HUES64 (cell line): ENCODE results near the gene SLC22A25.
"Not testable (repeated sequence)": the region's sequence is repeated elsewhere in the genome, so short reads cannot be mapped to it uniquely, and the experiment has no call there.

ENCODE experiments used
- H3K27ac ChIP-seq: 2 replicates; pipeline ENCODE4 v1.7.0; 2013; ENCODE audit warnings: low read depth, low read length, inconsistent platforms
- H3K27me3 ChIP-seq: 2 replicates; pipeline ENCODE4 v1.6.1; 2013; ENCODE audit warnings: mild to moderate bottlenecking, low read length; ENCODE audit not compliant: insufficient read depth
- H3K36me3 ChIP-seq: 2 replicates; pipeline ENCODE4 v1.6.1; 2013; ENCODE audit warnings: mild to moderate bottlenecking, low read length; ENCODE audit not compliant: insufficient read depth
- H3K4me1 ChIP-seq: 2 replicates; pipeline ENCODE4 v1.6.1; 2013; ENCODE audit warnings: mild to moderate bottlenecking, low read length, moderate library complexity; ENCODE audit not compliant: insufficient read depth
- H3K4me3 ChIP-seq: 2 replicates; pipeline ENCODE4 v1.5.1; 2013; ENCODE audit warnings: mild to moderate bottlenecking, low read length, moderate library complexity
- H3K9ac ChIP-seq: 2 replicates; pipeline ENCODE4 v1.6.1; 2013; ENCODE audit warnings: mild to moderate bottlenecking, low read depth, low read length
- H3K9me3 ChIP-seq: 2 replicates; pipeline ENCODE4 v1.6.1; 2013; ENCODE audit warnings: low read depth, low read length; ENCODE audit not compliant: insufficient read depth
- WGBS: fragments of 150-250, 120-280 bp; methylation state at CpG from one replicate; pipeline ENCODE4 v1.1.7; 2013; ENCODE audit warnings: missing lambda C conversion rate; 5-methylcytosine and 5-hydroxymethylcytosine counted together

SLC22A25 gene

DNA sequence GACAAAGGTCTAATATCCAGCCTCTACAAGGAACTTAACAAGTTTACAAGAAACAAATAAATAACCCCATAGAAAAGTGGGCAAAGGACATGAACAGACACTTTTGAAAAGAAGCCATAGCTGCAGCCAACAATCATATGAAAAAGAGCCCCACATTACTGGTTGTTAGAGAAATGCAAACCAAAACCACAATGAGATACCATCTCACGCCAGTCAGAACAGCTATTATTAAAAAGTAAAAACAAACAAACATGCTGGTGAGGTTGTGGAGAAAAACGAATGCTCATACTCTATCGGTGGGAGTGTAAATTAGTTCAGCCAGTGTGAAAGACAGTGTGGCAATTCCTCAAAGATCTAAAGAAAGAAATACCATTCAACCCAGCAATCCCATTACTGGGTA, 5.6 kb upstream of the SLC22A25 start:
- no CpG with 5 or more reads among the region's 3 CpGs for WGBS
- Histone ChIP-seq H3K27me3 (no peaks in the 10 kb centered on the region), H3K4me1 (no peaks in the 10 kb centered on the region), H3K9ac (no peak overlapping the region), H3K36me3 (no peaks in the 10 kb centered on the region), H3K4me3 (no peak overlapping the region), H3K9me3 (no peaks in the 10 kb centered on the region), H3K27ac (no peak overlapping the region)

DNA sequence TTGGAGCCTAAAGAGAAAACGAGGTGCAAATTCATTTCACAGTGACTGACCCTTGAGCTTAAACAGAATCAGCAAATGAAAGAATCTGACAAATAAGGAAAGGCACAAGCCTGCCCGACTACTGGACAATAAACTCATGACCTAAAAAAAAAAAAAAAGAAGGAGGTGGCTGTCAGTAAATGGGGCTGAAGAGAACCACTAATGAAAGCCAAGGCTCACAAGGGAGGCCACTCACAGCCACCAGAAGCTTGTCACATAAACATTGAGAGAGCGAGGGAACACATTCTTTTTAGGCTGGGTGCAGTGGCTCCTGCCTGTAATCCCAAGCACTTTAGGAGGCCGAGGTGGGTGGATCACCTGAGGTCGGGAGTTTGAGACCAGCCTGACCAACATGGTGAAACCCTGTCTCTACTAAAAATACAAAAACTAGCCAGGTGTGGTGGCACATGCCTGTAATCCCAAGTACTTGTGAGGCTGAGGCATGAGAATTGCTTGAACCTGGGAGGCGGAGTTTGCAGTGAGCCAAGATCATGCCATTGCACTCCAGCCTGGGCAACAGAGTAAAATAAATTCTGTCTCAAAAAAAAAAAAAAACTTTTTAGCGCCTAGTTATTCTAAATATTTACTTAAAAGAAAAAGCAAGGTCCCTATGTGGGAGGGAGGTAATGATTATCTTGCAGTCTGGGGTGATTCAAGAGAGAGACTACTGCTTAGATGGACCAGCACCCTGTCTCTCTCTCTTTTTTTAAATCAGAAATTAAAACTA, 4.0 kb upstream of the SLC22A25 start:
- not testable (repeated sequence) for H3K4me1 ChIP-seq, H3K9me3 ChIP-seq, H3K4me3 ChIP-seq, H3K9ac ChIP-seq, H3K27ac ChIP-seq, H3K36me3 ChIP-seq, H3K27me3 ChIP-seq
- WGBS: 87% methylated on average over 6 of the region's 7 CpGs

- Histone ChIP-seq H3K9ac (no peak overlapping the region), H3K36me3 (no peaks in the 10 kb centered on the region), H3K27ac (no peak overlapping the region), H3K27me3 (no peaks in the 10 kb centered on the region), H3K4me3 (no peak overlapping the region), H3K9me3 (no peaks in the 10 kb centered on the region), H3K4me1 (no peaks in the 10 kb centered on the region)
- 100% methylated on average over 1 of the region's 1 CpG for WGBS
These were observed 2.6 kb upstream of the SLC22A25 start for GRCh38 chr11:63246045-63246444.

GRCh38 chr11:63244862-63245261, 1.5 kb upstream of the SLC22A25 start:
- Histone ChIP-seq H3K36me3 (no peaks in the 10 kb centered on the region), H3K9me3 (no peaks in the 10 kb centered on the region), H3K9ac (no peak overlapping the region), H3K4me1 (no peaks in the 10 kb centered on the region), H3K27ac (no peak overlapping the region), H3K4me3 (no peak overlapping the region), H3K27me3 (no peaks in the 10 kb centered on the region)
- WGBS: 88% methylated on average over 2 of the region's 2 CpGs

DNA sequence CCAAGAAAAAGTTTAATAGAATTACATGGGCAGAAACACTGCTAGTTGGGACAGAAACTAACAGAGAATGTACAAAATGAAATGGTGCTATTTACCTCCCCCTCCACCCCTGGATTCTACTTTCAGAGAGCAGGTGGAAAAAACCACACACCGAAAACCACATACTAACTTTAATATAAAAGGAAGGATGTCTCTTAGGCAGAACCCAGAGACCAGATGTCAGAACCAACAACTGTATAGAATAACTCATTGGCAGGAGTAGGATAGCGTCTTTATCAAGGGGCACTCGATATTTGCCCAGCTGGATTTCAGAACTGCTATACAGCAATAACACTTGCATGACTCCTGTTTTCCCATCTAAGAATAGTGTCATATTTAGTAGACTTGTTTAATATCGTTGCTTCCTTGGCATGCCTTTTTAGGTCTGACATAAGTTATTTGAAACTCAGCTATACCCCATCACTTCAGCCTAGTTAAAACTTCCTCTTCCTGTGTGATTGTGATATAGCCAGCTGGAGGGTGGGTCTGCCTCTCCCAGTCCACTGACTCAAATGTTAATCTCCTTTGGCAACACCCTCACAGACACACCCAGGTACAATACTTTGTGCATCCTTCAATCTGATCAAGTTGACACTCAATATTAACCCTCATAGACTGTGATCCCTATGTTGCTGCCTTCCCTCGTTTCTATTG, 1.2 kb downstream of the SLC22A25 start:
- no peak overlapping the region for H3K4me3 ChIP-seq
- no peak overlapping the region for H3K27ac ChIP-seq
- no peaks in the 10 kb centered on the region for H3K36me3 ChIP-seq
- no peaks in the 10 kb centered on the region for H3K4me1 ChIP-seq
- no peaks in the 10 kb centered on the region for H3K27me3 ChIP-seq
- H3K9me3 ChIP-seq: peaks cover 6% of the 10 kb centered on the region
- 87% methylated on average over 3 of the region's 5 CpGs for WGBS
- no peak overlapping the region for H3K9ac ChIP-seq

DNA sequence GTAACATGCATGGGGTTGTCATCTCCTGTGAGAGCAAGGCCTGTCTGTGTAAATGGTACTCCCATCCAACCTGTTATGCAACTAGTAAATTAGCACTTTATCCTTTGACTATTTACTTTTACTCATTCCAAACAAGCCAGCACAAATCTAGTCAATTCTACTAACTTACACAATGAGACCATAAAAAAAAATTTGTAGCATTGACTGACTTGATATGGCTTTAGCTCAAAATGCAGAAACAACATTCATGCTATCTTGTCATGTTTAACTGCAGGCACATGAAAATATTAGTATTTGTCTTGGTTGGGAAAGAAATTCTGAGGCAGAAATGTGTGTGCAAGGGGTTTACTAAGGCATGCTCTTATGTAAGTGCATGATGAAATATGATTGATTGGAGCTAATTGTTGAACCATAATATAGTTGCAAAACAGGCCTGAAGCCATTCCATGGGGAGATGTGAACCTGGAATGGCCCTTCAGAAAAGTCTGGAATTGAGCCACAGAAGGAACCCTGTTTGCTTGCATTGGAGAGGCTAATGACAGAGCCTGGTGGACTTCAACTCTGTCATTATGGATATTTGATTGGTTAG, 2.5 kb downstream of the SLC22A25 start:
- H3K9me3 ChIP-seq: peaks cover 15% of the 10 kb centered on the region
- no peak overlapping the region for H3K4me3 ChIP-seq
- no peaks in the 10 kb centered on the region for H3K27me3 ChIP-seq
- no peaks in the 10 kb centered on the region for H3K4me1 ChIP-seq
- no peak overlapping the region for H3K9ac ChIP-seq
- no peaks in the 10 kb centered on the region for H3K36me3 ChIP-seq
- H3K27ac ChIP-seq: no peak overlapping the region

- H3K4me1 ChIP-seq: no peaks in the 10 kb centered on the region
- no peak overlapping the region for H3K4me3 ChIP-seq
- H3K9me3 ChIP-seq: peaks cover 18% of the 10 kb centered on the region
- H3K9ac ChIP-seq: no peak overlapping the region
- no CpG with 5 or more reads among the region's 1 CpG for WGBS
- no peaks in the 10 kb centered on the region for H3K27me3 ChIP-seq
- no peaks in the 10 kb centered on the region for H3K36me3 ChIP-seq
- H3K27ac ChIP-seq: no peak overlapping the region
These were observed 3.3 kb downstream of the SLC22A25 start for GRCh38 chr11:63240098-63240497.

DNA sequence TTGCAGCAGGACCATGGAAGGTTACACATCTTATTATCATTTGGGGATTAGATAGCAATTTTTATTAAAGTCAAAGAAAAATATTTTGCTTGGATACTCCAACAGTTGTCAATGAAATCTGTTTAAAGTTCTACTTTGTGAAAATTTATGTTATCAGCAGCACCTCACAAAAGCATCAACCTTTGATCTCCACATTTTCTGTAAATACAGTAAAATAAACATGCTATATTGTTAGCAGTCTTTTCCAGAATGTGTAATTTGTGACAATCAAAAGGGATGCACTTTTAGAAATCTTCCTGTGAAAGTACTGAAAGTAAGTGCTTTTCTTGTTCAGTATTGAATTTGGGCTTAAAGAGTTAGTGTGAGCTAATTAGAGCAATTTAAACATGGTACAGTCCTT, 4.1 kb downstream of the SLC22A25 start:
- Histone ChIP-seq H3K27me3 (no peaks in the 10 kb centered on the region), H3K9ac (no peak overlapping the region), H3K4me1 (no peaks in the 10 kb centered on the region), H3K9me3 (peaks cover 18% of the 10 kb centered on the region), H3K27ac (no peak overlapping the region), H3K4me3 (no peak overlapping the region), H3K36me3 (no peaks in the 10 kb centered on the region)

DNA sequence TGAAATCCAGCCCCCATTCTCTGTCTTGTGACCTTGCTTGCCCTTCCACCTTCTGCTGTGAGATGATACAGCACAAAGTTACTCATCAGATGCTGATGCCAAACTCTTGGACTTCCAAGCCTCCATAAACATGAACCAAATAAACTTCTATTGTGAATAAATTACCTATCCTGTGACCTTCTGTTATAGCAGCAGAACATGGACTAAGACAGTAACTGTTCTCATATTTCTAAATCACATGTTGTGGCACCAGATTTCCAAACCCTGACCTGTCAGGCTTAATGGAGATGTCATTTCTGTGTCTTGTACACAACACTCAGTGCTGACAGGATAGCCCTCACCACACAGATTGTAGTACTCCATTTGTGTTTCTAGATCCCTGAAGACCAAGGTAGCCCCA, 6.0 kb downstream of the SLC22A25 start:
- no peak overlapping the region for H3K4me3 ChIP-seq
- no peaks in the 10 kb centered on the region for H3K36me3 ChIP-seq
- no peaks in the 10 kb centered on the region for H3K27me3 ChIP-seq
- H3K4me1 ChIP-seq: no peaks in the 10 kb centered on the region
- no peak overlapping the region for H3K9ac ChIP-seq
- H3K9me3 ChIP-seq: peaks cover 18% of the 10 kb centered on the region
- no peak overlapping the region for H3K27ac ChIP-seq

DNA sequence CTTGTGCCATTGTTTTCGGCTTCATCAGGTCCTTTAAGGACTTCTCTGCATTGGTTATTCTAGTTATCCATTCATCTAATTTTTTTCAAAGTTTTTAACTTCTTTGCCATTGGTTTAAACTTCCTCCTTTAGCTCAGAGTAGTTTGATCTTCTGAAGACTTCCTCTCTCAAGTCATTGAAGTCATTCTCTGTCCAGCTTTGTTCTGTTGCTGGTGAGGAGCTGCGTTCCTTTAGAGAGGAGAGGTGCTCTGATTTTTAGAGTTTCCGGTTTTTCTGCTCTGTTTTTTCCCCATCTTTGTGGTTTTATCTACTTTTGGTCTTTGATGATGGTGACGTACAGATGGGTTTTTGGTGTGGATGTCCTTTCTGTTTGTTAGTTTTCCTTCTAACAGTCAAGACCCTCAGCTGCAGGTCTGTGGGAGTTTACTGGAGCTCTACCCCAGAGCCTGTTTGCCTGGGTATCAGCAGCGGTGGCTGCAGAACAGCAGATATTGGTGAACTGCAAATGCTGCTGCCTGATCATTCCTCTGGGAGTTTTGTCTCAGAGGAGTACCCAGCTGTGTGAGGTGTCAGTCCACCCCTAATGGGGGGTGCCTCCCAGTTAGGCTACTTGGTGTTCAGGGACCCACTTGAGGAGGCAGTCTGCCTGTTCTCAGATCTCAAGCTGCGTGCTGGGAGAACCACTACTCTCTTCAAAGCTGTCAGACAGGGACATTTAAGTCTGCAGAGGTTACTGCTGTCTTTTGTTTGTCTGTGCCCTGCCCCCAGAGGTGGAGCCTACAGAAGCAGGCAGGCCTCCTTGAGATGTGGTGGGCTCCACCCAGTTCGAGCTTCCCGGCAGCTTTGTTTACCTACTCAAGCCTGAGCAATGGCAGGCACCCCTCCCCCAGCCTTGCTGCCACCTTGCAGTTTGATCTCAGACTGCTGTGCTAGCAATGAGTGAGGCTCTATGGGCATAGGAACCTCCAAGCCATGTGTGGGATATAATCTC, 7.6 kb downstream of the SLC22A25 start:
- peaks cover 18% of the 10 kb centered on the region for H3K9me3 ChIP-seq
- H3K4me1 ChIP-seq, H3K36me3 ChIP-seq, H3K27me3 ChIP-seq, H3K27ac ChIP-seq, H3K9ac ChIP-seq, H3K4me3 ChIP-seq: not testable (repeated sequence)
- WGBS: 96% methylated on average over 8 of the region's 8 CpGs

- Histone ChIP-seq H3K9ac (no peak overlapping the region), H3K27ac (no peak overlapping the region), H3K27me3 (no peaks in the 10 kb centered on the region), H3K4me3 (no peak overlapping the region), H3K4me1 (no peaks in the 10 kb centered on the region), H3K9me3 (no peaks in the 10 kb centered on the region), H3K36me3 (no peaks in the 10 kb centered on the region)
- WGBS: 83% methylated on average over 1 of the region's 1 CpG
These were observed 13.6 kb downstream of the SLC22A25 start for GRCh38 chr11:63229815-63230214.
